ENCODE results near the gene PLA2G2F.
A peak's percentile ranks its signal among the peaks of the same experiment; 100 is the strongest.

Gene PLA2G2F

DNA sequence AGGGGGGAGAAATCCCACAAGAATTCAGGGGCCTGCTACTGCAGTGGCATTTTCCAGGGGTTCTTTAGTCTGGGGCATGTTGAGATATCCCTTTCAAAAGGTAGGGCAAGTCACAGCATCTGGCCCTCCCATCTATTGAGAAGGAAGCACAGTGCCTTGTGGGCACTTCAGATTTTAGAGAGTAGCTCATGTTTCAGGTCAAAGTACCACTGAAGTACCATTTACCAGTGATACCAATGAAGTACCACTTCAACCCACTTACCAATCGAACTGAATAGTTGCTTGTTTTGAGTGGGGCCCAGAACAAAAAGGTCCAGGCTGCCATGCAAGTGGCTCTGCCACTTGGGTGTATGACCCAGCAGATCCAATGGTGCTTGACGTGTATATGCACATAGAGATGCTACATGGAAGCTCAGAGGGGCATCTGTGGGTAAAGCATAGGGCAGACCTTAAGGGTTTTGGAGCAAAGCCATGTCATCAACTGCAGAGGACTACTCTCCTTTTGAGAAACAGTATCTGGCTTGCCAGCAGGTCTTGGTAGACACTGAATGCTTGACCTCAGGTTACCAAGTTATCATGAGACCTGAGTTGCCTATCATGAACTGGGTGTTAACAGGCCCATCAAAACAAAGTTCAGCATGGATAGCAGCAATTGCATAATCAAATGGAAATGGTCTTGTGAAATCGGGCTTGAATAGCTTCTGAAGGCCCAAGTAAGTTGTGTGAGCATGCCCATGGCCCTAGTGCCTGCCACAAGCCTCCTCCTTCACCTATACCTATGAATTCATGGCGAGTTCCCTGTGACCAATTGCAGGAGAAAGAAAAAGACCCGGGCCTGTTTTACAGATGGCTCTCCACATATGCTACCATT, 43.3 kb upstream of the PLA2G2F start:
- H3K27ac ChIP-seq (replicated peaks) = no peak overlapping the region
- TF ChIP-seq POLR2AphosphoS5 (IDR thresholded peaks at IDR 0.05; ENCODE audit: low read depth) = no peak
- TF ChIP-seq, protein P1, sequence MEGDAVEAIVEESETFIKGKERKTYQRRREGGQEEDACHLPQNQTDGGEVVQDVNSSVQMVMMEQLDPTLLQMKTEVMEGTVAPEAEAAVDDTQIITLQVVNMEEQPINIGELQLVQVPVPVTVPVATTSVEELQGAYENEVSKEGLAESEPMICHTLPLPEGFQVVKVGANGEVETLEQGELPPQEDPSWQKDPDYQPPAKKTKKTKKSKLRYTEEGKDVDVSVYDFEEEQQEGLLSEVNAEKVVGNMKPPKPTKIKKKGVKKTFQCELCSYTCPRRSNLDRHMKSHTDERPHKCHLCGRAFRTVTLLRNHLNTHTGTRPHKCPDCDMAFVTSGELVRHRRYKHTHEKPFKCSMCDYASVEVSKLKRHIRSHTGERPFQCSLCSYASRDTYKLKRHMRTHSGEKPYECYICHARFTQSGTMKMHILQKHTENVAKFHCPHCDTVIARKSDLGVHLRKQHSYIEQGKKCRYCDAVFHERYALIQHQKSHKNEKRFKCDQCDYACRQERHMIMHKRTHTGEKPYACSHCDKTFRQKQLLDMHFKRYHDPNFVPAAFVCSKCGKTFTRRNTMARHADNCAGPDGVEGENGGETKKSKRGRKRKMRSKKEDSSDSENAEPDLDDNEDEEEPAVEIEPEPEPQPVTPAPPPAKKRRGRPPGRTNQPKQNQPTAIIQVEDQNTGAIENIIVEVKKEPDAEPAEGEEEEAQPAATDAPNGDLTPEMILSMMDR (IDR thresholded peaks at IDR 0.05; ENCODE audit: insufficient read depth, low read length) = no peak
- no peak for TF ChIP-seq GABPA (IDR thresholded peaks at IDR 0.05; ENCODE audit: low read depth)
- TF ChIP-seq, protein P2, sequence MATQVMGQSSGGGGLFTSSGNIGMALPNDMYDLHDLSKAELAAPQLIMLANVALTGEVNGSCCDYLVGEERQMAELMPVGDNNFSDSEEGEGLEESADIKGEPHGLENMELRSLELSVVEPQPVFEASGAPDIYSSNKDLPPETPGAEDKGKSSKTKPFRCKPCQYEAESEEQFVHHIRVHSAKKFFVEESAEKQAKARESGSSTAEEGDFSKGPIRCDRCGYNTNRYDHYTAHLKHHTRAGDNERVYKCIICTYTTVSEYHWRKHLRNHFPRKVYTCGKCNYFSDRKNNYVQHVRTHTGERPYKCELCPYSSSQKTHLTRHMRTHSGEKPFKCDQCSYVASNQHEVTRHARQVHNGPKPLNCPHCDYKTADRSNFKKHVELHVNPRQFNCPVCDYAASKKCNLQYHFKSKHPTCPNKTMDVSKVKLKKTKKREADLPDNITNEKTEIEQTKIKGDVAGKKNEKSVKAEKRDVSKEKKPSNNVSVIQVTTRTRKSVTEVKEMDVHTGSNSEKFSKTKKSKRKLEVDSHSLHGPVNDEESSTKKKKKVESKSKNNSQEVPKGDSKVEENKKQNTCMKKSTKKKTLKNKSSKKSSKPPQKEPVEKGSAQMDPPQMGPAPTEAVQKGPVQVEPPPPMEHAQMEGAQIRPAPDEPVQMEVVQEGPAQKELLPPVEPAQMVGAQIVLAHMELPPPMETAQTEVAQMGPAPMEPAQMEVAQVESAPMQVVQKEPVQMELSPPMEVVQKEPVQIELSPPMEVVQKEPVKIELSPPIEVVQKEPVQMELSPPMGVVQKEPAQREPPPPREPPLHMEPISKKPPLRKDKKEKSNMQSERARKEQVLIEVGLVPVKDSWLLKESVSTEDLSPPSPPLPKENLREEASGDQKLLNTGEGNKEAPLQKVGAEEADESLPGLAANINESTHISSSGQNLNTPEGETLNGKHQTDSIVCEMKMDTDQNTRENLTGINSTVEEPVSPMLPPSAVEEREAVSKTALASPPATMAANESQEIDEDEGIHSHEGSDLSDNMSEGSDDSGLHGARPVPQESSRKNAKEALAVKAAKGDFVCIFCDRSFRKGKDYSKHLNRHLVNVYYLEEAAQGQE (IDR thresholded peaks at IDR 0.05; ENCODE audit: insufficient replicate concordance, low read depth) = peak; percentile 22
- TF ChIP-seq SPI1 (IDR thresholded peaks at IDR 0.05; ENCODE audit: borderline replicate concordance, low read depth) = no peak
- DNase-seq (ENCODE audit: low read depth in 1 of 2, low spot score in 1 of 2) = peak in 1 of 2 experiments; percentile 17
- H3K4me3 ChIP-seq (replicated peaks; ENCODE audit: insufficient read depth, low read length) = no peak overlapping the region
- peaks cover 3% of the 10 kb centered on the region for H3K27me3 ChIP-seq (ENCODE audit: insufficient read depth, poor library complexity, severe bottlenecking)

DNA sequence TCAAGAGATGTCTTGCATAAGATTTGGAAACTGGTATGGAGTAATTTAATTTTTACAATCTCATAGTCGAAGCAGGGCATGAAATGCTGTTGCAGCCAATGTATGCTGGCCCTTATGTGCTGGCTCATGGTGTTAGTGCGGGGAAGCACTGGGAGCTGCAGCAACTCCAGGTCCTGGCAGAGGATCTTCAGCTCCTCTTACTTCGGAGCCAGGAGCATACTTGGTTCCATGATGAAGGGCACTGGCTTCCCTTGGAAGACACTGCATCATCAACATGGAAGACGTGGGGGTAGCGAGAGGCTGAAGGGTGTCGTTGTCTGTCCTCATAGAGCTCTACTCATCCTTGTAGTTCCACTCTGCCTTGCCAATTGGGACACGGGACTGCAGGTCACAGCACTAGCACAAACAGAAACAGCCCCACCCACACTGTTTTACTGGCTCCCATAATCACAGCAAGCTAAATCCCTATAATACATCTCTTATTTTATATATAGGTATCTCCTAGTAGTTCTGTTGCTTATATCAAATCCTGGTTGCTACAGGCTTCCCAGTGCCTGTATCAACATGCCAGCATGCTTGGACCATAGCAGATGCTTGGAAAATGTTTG, 42.2 kb upstream of the PLA2G2F start:
- no peak for TF ChIP-seq SPI1 (IDR thresholded peaks at IDR 0.05; ENCODE audit: borderline replicate concordance, low read depth)
- TF ChIP-seq GABPA (IDR thresholded peaks at IDR 0.05; ENCODE audit: low read depth) = no peak
- TF ChIP-seq, protein P2 (IDR thresholded peaks at IDR 0.05; ENCODE audit: insufficient replicate concordance, low read depth) = no peak
- no peak for TF ChIP-seq POLR2AphosphoS5 (IDR thresholded peaks at IDR 0.05; ENCODE audit: low read depth)
- TF ChIP-seq, protein P1 (IDR thresholded peaks at IDR 0.05; ENCODE audit: insufficient read depth, low read length) = no peak
- H3K27ac ChIP-seq (replicated peaks) = no peak overlapping the region
- no peaks in the 10 kb centered on the region for H3K27me3 ChIP-seq (ENCODE audit: insufficient read depth, poor library complexity, severe bottlenecking)
- H3K4me3 ChIP-seq (replicated peaks; ENCODE audit: insufficient read depth, low read length) = no peak overlapping the region
- DNase-seq (ENCODE audit: low read depth in 1 of 2, low spot score in 1 of 2) = no peak

DNA sequence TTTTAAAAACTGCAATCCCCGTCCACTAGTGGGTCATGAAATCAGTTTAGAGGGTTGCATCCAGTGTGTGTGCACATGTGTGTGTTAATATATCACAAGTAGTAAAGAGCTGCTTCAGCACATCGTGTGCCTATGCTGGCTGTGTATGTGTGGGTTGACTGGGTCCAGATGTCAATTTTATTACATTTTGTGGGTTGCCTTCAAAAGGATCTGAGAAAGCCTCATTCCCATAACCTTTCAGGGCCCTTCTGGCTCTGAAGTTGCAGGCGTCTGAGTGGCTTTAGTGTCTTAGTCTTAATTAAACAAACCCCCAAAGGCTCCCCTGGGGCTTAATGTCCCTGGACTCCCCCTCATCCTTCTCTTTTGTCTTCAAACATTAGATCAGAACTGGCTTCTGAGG, 39.6 kb upstream of the PLA2G2F start:
- no peak for DNase-seq (ENCODE audit: low read depth in 1 of 2, low spot score in 1 of 2)
- Histone ChIP-seq H3K27ac (replicated peaks) (no peak overlapping the region), H3K27me3 (ENCODE audit: insufficient read depth, poor library complexity, severe bottlenecking) (no peaks in the 10 kb centered on the region), H3K4me3 (replicated peaks; ENCODE audit: insufficient read depth, low read length) (no peak overlapping the region)
- TF ChIP-seq GABPA (IDR thresholded peaks at IDR 0.05; ENCODE audit: low read depth) (no peak), SPI1 (IDR thresholded peaks at IDR 0.05; ENCODE audit: borderline replicate concordance, low read depth) (no peak), POLR2AphosphoS5 (IDR thresholded peaks at IDR 0.05; ENCODE audit: low read depth) (no peak)
- TF ChIP-seq, protein P1 (IDR thresholded peaks at IDR 0.05; ENCODE audit: insufficient read depth, low read length) = no peak
- TF ChIP-seq, protein P2 (IDR thresholded peaks at IDR 0.05; ENCODE audit: insufficient replicate concordance, low read depth) = no peak

All from HL-60 (cell line).